Endodermal cell (in vitro differentiated cells): Measurements from ENCODE around the gene NR2E3. TPM values are rescaled to one million over a fixed set of nuclear protein-coding genes. Genes with fewer than 3 reads are reported as not detected.

Experiments
- DNase-seq: peaks from one replicate; pipeline ENCODE4 v3.0.0-alpha.2; 2017
- H3K27ac ChIP-seq: 2 replicates; pipeline ENCODE4 v1.5.1; 2013; ENCODE audit warnings: mild to moderate bottlenecking, low read depth, low read length, moderate library complexity
- H3K27me3 ChIP-seq: 2 replicates; pipeline ENCODE4 v1.6.1; 2013; ENCODE audit warnings: mild to moderate bottlenecking, low read length, moderate library complexity; ENCODE audit not compliant: insufficient read depth, control insufficient read depth, poor library complexity, severe bottlenecking
- H3K36me3 ChIP-seq: 2 replicates; pipeline ENCODE4 v1.7.0; 2013; ENCODE audit warnings: mild to moderate bottlenecking, low read length, moderate library complexity; ENCODE audit not compliant: control insufficient read depth, insufficient read depth
- H3K4me1 ChIP-seq: one replicate; pipeline ENCODE4 v1.7.0; 2013; ENCODE audit warnings: low read length; ENCODE audit not compliant: control insufficient read depth, insufficient read depth
- H3K4me3 ChIP-seq: 2 replicates; pipeline ENCODE4 v1.5.1; 2013; ENCODE audit warnings: mild to moderate bottlenecking, low read length, moderate library complexity
- H3K9ac ChIP-seq: 2 replicates; pipeline ENCODE4 v1.6.1; 2013; ENCODE audit warnings: mild to moderate bottlenecking, low read length, moderate library complexity; ENCODE audit not compliant: poor library complexity, severe bottlenecking; ENCODE audit errors: extremely low read depth
- H3K9me3 ChIP-seq: 2 replicates; pipeline ENCODE4 v1.6.1; 2013; ENCODE audit warnings: mild to moderate bottlenecking, low read length, moderate library complexity; ENCODE audit not compliant: control insufficient read depth
- H3K27ac Mint-ChIP-seq: 2 replicates; pipeline ENCODE4 v1.8.0; 2020; ENCODE audit warnings: mixed read lengths
- H3K27me3 Mint-ChIP-seq: 2 replicates; pipeline ENCODE4 v1.8.0; 2021; ENCODE audit warnings: mild to moderate bottlenecking, mixed read lengths; ENCODE audit not compliant: insufficient read depth
- H3K36me3 Mint-ChIP-seq: 2 replicates; pipeline ENCODE4 v1.8.0; 2020; ENCODE audit warnings: low read depth, mixed read lengths
- H3K4me1 Mint-ChIP-seq: 2 replicates; pipeline ENCODE4 v1.8.0; 2020; ENCODE audit warnings: mixed read lengths
- H3K4me3 Mint-ChIP-seq: 2 replicates; pipeline ENCODE4 v1.8.0; 2020; ENCODE audit warnings: mild to moderate bottlenecking, moderate library complexity, mixed read lengths
- H3K9me3 Mint-ChIP-seq: 2 replicates; pipeline ENCODE4 v1.8.0; 2020; ENCODE audit warnings: mild to moderate bottlenecking, mixed read lengths
- CTCF ChIP-seq: fragments of 200-600 bp; sonication (generic); conservative IDR thresholded peaks from 2 replicates; pipeline ENCODE4 v1.5.0; 2021; ENCODE audit warnings: antibody characterized with exemption, mild to moderate bottlenecking
- WGBS, 2 experiments: methylation state at CpG; one replicate each; pipeline versions ENCODE4 v1.1.5 to v1.1.7; 2013; ENCODE audit warnings: missing lambda C conversion rate in 2 of 2, mixed read lengths in 1 of 2; ENCODE audit not compliant: insufficient coverage in 1 of 2, insufficient read length in 1 of 2; 5-methylcytosine and 5-hydroxymethylcytosine counted together
- total RNA-seq, 2 donors: library from RNA; stranded (reverse); fragmentation: NEBNext Ultra II Directional in 1 of 2; extraction: Animal tissue kit (Norgen Biotek cat#: 25700) in 1 of 2; gene quantifications; 2 replicates in 1 of 2; 3 replicates in 1 of 2; pipeline ENCODE4 v1.2.1, GENCODE V29; 2021

The NR2E3 gene
- total RNA-seq, 2 donors from 2014 or later = 0.15 to 0.55 TPM

DNA sequence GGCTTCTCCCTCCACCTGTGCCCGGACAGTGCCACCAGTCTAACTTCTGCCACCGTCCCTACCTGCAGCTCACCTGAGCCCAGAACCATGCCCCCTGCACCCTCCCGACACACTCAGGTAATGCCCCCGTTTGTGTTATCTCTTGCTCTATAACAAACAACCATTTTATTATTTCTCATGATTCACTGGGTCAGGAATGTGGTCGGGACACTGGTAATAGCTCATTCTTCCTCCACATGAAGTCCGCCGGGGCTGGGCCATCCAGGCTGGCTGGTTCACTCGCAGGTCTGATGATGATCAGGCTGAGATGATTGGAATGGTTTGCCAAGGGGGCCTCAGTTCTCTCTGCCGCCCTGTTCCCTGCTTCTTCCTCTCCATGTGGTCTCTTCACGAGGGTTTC, 20.3 kb upstream of the NR2E3 start:
- H3K9ac ChIP-seq = no peak overlapping the region
- WGBS, 2 experiments = 91 to 95% methylated on average over 9 to 10 of the region's 10 CpGs
- no peaks in the 10 kb centered on the region for H3K9me3 ChIP-seq
- no peaks in the 10 kb centered on the region for H3K4me1 ChIP-seq
- H3K27me3 ChIP-seq = no peaks in the 10 kb centered on the region
- H3K27ac ChIP-seq = no peak overlapping the region
- Mint-ChIP-seq H3K4me1 (no peaks in the 10 kb centered on the region), H3K4me3 (no peak overlapping the region), H3K27ac (no peak overlapping the region), H3K27me3 (peaks cover 2% of the 10 kb centered on the region), H3K36me3 (no peaks in the 10 kb centered on the region), H3K9me3 (peaks cover 2% of the 10 kb centered on the region)
- H3K4me3 ChIP-seq = no peak overlapping the region
- peak; percentile 44 for DNase-seq
- no peaks in the 10 kb centered on the region for H3K36me3 ChIP-seq
- no peak for TF ChIP-seq CTCF

GRCh38 chr15:71791975-71792374, 18.4 kb upstream of the NR2E3 start:
- DNase-seq = peak; percentile 28
- TF ChIP-seq CTCF = no peak
- Mint-ChIP-seq H3K9me3 (peaks cover 2% of the 10 kb centered on the region), H3K27ac (no peak overlapping the region), H3K36me3 (no peaks in the 10 kb centered on the region), H3K4me3 (no peak overlapping the region), H3K4me1 (no peaks in the 10 kb centered on the region), H3K27me3 (peaks cover 2% of the 10 kb centered on the region)
- H3K27me3 ChIP-seq = no peaks in the 10 kb centered on the region
- no peaks in the 10 kb centered on the region for H3K36me3 ChIP-seq
- H3K4me1 ChIP-seq = no peaks in the 10 kb centered on the region
- no peak overlapping the region for H3K27ac ChIP-seq
- no peak overlapping the region for H3K4me3 ChIP-seq
- 90 to 92% methylated on average over 7 of the region's 7 CpGs for WGBS, 2 experiments
- no peaks in the 10 kb centered on the region for H3K9me3 ChIP-seq
- H3K9ac ChIP-seq = no peak overlapping the region

DNA sequence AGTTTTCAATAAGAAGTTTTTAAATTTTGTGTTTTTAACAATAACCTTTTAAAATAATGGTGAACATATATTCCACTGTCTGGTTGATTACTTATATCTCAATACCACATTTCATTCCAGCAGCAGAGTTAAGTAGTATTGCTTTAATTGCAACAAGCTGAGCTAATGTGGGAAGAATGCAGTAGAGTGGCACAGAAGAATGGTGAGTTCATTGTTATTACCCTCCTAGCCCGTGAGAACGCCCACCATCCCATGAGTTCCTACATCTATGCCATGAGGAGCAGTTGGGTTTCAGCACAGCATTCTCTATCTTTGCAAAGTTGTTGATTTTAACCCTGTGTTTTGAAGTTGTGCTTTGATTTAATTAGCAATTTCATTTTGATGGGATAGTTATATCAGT, 17.8 kb upstream of the NR2E3 start:
- H3K4me1 ChIP-seq = no peaks in the 10 kb centered on the region

More for the DNA sequence above, 17.8 kb upstream of the NR2E3 start:
- 63 to 100% methylated on average over 1 to 2 of the region's 2 CpGs for WGBS, 2 experiments
- Mint-ChIP-seq H3K36me3 (no peaks in the 10 kb centered on the region), H3K9me3 (peaks cover 2% of the 10 kb centered on the region), H3K4me1 (no peaks in the 10 kb centered on the region), H3K27ac (no peak overlapping the region), H3K4me3 (no peak overlapping the region), H3K27me3 (peaks cover 2% of the 10 kb centered on the region)
- no peak overlapping the region for H3K9ac ChIP-seq
- no peak for TF ChIP-seq CTCF
- no peak overlapping the region for H3K27ac ChIP-seq
- H3K4me3 ChIP-seq = no peak overlapping the region
- no peaks in the 10 kb centered on the region for H3K27me3 ChIP-seq
- no peak for DNase-seq
- H3K36me3 ChIP-seq = no peaks in the 10 kb centered on the region
- H3K9me3 ChIP-seq = no peaks in the 10 kb centered on the region
